ENCODE measurements around the gene APBA2. TPM values are rescaled to one million over a fixed set of nuclear protein-coding genes. Genes with fewer than 3 reads are reported as not detected.

APBA2 gene
- total and polyA plus RNA-seq, 2 of the 4 experiments (the other 2 are of a cell fraction), result 21.7 to 33.0 TPM

DNA sequence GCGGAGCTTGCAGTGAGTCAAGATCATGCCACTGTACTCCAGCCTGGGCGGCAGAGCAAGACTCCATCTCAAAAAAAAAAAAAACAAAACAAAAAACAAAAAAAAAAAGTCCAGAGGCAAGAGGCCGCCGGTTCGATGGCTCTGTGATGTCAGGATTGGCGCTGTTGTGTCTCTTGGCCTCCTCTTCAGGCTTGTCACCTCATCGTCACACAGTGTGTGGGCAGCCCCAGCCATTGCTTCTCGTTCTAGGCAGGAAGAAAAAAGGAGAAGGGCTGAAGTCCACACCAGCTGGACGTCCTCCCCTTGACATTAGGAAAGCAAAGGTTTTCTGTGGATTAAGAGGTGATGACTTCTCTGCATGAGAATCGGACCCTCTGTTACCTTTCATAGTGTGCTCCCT lies 192.8 kb downstream of the APBA2 start:
- CTCF ChIA-PET, result interaction anchor here (1.4 kb wide), 1 partner anchor 11 kb away, joined by 6 read pairs; no protein-coding TSS in a partner anchor
- WGBS, 2 experiments (ENCODE audit: extremely low coverage in 2 of 2, insufficient read length in 1 of 2), result 65% methylated on average over 4 of the region's 10 CpGs; no CpG with 5 or more reads in 1 of the 2 experiments

More for the DNA sequence above, 192.8 kb downstream of the APBA2 start:
- Histone ChIP-seq H3K9me1 (ENCODE audit: insufficient read depth, low read length) (peaks cover 8% of the 10 kb centered on the region; the same call in 1 of the 2 replicates), H2AK9ac (replicated peaks; ENCODE audit: low read depth, low read length, poor library complexity) (no peak overlapping the region), H3K4ac (ENCODE audit: low read depth, low read length) (no peak overlapping the region), H3K23ac (ENCODE audit: low read depth, low read length) (no peak overlapping the region), H4K5ac (ENCODE audit: low read depth, low read length) (no peak overlapping the region), H2BK5ac (ENCODE audit: low read depth, low read length, poor library complexity, severe bottlenecking) (no peak overlapping the region), H4K8ac (ENCODE audit: low read depth in 2 of 2, low read length in 2 of 2) (no peak overlapping the region), H4K91ac (ENCODE audit: insufficient read depth, low read depth, low read length) (no peak overlapping the region), H3K36me3 (ENCODE audit: control insufficient read depth, insufficient read depth, low read length) (no peaks in the 10 kb centered on the region; the same call in 1 of the 2 replicates), H3K27me3 (ENCODE audit: control insufficient read depth, insufficient read depth, low read length) (no peaks in the 10 kb centered on the region), H3K18ac (ENCODE audit: low read depth, low read length) (no peak overlapping the region), H3K4me2 (ENCODE audit: low read depth, low read length) (no peak overlapping the region), H3K27ac (ENCODE audit: insufficient read depth, low read length) (no peak overlapping the region), H3K79me1 (ENCODE audit: low read depth in 1 of 2, low read length in 2 of 2) (no peaks in the 10 kb centered on the region), H3K9ac (ENCODE audit: low read depth, low read length) (no peak overlapping the region), H3K56ac (ENCODE audit: extremely low read depth, insufficient read depth, low read length) (no peak overlapping the region), H2BK120ac (ENCODE audit: low read depth, low read length) (no peak overlapping the region), H3K14ac (replicated peaks; ENCODE audit: low read depth, low read length) (no peak overlapping the region), H4K20me1 (ENCODE audit: insufficient read depth, low read length) (no peaks in the 10 kb centered on the region), H3K4me1 (ENCODE audit: control insufficient read depth, insufficient read depth, low read length) (no peaks in the 10 kb centered on the region), H2AK5ac (ENCODE audit: low read depth, low read length) (no peak overlapping the region), H2AFZ (replicated peaks; ENCODE audit: low read length, poor library complexity) (no peak overlapping the region), H3K9me3 (ENCODE audit: control insufficient read depth, insufficient read depth, low read length) (no peaks in the 10 kb centered on the region), H3K4me3 (ENCODE audit: insufficient read depth, low read depth, low read length) (no peak overlapping the region), H2BK20ac (ENCODE audit: low read depth, low read length) (no peak overlapping the region), H2BK15ac (ENCODE audit: low read depth, low read length) (no peak overlapping the region)
- intact Hi-C loops (cut with micrococcal nuclease), result no loop called here
- TF ChIP-seq, protein P1, sequence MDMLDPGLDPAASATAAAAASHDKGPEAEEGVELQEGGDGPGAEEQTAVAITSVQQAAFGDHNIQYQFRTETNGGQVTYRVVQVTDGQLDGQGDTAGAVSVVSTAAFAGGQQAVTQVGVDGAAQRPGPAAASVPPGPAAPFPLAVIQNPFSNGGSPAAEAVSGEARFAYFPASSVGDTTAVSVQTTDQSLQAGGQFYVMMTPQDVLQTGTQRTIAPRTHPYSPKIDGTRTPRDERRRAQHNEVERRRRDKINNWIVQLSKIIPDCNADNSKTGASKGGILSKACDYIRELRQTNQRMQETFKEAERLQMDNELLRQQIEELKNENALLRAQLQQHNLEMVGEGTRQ (IDR thresholded peaks at IDR 0.05; ENCODE audit: low read depth, low read length), result no peak
- TF ChIP-seq RCOR1 (IDR thresholded peaks at IDR 0.05; ENCODE audit: insufficient replicate concordance, low read length) (no peak), MXI1 (IDR thresholded peaks at IDR 0.05; ENCODE audit: borderline replicate concordance, low read depth, low read length) (no peak), RAD21 (IDR thresholded peaks at IDR 0.05; ENCODE audit: low read length) (no peak), MAZ (IDR thresholded peaks at IDR 0.05; ENCODE audit: borderline replicate concordance, low read depth, low read length) (no peak), CHD1 (IDR thresholded peaks at IDR 0.05; ENCODE audit: low read depth, low read length) (no peak), CEBPB (IDR thresholded peaks at IDR 0.05; ENCODE audit: low read depth, low read length) (no peak)
- TF ChIP-seq, protein P2, sequence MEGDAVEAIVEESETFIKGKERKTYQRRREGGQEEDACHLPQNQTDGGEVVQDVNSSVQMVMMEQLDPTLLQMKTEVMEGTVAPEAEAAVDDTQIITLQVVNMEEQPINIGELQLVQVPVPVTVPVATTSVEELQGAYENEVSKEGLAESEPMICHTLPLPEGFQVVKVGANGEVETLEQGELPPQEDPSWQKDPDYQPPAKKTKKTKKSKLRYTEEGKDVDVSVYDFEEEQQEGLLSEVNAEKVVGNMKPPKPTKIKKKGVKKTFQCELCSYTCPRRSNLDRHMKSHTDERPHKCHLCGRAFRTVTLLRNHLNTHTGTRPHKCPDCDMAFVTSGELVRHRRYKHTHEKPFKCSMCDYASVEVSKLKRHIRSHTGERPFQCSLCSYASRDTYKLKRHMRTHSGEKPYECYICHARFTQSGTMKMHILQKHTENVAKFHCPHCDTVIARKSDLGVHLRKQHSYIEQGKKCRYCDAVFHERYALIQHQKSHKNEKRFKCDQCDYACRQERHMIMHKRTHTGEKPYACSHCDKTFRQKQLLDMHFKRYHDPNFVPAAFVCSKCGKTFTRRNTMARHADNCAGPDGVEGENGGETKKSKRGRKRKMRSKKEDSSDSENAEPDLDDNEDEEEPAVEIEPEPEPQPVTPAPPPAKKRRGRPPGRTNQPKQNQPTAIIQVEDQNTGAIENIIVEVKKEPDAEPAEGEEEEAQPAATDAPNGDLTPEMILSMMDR (conservative IDR thresholded peaks at IDR 0.05; ENCODE audit: low read depth, low read length), result no peak
- DNase-seq (no peak), ATAC-seq (ENCODE audit: low read depth) (no peak)
- dilution Hi-C loops (cut with HindIII; ENCODE audit: low sequenced_read_pairs, unreplicated experiment), result no loop called here
- no TSS peak for BruUV-seq (replicated peaks)
- in situ Hi-C loops (cut with MboI; ENCODE audit: low sequenced_read_pairs), result no loop called here
- POLR2A ChIA-PET (ENCODE audit: unreplicated experiment), result no interaction called here
